ENCODE data around the gene AGXT2.

DNA sequence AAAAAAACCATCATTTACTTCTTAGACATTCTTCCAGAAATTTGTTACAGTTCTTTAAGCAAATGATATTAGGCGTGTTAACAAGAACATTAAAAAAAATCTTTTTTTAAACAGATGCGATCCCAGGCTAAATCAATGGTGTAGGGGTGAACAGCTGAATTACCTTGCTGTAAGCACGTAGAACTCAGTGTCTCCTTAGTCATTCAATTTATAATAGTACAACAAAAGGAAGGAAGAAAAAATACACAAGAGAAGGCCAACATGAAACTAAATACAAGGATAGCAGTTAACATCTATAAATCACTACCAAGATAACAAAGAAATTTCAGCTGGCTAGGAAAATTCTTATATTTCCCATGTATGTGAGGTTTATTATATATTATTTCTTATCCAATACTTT lies 35.4 kb downstream of the AGXT2 start:
- TF ChIP-seq, protein P1, sequence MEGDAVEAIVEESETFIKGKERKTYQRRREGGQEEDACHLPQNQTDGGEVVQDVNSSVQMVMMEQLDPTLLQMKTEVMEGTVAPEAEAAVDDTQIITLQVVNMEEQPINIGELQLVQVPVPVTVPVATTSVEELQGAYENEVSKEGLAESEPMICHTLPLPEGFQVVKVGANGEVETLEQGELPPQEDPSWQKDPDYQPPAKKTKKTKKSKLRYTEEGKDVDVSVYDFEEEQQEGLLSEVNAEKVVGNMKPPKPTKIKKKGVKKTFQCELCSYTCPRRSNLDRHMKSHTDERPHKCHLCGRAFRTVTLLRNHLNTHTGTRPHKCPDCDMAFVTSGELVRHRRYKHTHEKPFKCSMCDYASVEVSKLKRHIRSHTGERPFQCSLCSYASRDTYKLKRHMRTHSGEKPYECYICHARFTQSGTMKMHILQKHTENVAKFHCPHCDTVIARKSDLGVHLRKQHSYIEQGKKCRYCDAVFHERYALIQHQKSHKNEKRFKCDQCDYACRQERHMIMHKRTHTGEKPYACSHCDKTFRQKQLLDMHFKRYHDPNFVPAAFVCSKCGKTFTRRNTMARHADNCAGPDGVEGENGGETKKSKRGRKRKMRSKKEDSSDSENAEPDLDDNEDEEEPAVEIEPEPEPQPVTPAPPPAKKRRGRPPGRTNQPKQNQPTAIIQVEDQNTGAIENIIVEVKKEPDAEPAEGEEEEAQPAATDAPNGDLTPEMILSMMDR (conservative IDR thresholded peaks at IDR 0.05 in 1 of 2, IDR thresholded peaks at IDR 0.05 in 1 of 2; ENCODE audit: low read depth in 1 of 2, low read length in 2 of 2): no peak
- TF ChIP-seq EZH2 (IDR thresholded peaks at IDR 0.05; ENCODE audit: low read length, missing control alignments): no peak

Data from fibroblast of lung (primary cell).